GM21576 (cell line): ENCODE data around the gene CYP3A5.
"Not testable (repeated sequence)": the region's sequence is repeated elsewhere in the genome, so short reads cannot be mapped to it uniquely, and the experiment has no call there.

Source experiments
- ATAC-seq: cut with Tn5 transposase; IDR thresholded peaks from one replicate; pipeline ENCODE4 v1.9.1; 2021; ENCODE audit warnings: mild to moderate bottlenecking, moderate library complexity; ENCODE audit not compliant: unreplicated experiment

The CYP3A5 gene

DNA sequence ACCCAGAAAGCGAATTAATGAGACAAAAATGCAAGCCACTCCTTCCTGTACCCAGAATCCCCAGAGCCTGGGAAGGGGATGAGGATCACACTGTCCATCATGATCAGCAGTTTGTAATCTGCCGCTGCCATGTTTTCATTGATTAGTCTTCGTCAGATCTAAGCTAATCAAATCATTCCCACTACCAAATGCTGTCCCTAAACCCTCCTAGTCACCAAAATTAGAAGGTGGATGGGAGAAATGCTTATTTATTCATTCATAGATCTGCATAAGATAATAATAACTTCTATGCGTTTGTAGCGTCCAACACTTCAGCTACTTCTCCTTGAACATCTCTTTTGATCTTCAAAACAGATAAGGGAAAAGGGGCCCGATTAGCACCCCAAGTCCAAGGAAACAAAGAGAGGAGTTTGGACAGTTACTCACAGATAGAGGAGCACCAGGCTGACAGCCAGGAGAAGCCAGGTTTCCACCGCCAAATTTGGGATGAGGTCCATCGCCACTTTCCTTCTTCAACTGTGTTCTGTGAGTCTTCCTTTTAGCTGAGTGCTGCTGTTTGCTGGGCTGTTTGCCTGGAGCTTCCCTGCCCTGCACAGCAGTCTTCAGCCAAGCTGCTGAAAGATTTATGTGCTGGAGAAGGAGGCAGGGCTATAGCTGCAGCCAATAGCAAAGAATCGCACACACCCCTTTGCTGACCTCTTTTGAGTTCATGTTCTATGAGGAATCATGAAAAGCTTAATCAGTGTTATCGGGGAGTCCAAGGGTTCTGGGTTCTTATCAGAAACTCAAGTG lies at the start of gene CYP3A5:
TSS of gene CYP3A5 (minus strand) at position 597 of the 792 bp plus-strand sequence. CDS start at position 497, 100 bp downstream.
- no peak for ATAC-seq

DNA sequence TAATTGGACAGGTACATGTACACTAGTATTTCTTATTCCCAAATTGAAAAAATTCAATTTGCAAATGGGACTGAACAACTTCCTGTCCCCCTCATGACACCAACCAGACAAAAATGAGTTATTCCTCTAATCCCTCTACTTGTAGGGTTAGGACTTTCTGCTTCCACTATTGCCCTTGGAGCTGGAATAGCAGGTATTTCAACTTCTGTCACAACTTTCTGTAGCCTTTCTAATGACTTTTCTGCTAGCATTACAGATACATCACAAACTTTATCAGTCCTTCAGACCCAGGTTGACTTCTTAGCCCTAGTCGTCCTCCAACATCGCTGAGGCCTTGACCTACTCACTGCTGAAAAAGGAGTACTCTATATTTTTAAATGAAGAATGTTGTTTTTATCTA lies 48.8 kb upstream of the CYP3A5 start:
- no peak for ATAC-seq

DNA sequence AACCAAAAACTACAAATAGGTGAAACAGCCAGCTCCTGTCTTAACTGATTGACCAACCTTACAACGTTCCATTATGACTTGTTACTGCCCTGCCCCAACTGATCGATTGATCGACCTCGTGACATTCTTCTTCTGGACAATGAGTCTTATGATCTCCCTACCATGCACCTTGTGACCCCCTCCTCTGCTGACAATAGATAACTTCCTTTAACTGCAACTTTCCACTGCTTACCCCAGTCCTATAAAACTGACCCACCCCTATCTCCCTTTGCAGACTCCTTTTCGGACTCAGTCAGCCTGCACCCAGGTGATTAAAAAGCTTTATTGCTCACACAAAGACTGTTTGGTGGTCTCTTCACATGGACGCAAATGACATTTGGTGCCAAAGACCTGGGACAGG lies 43.4 kb upstream of the CYP3A5 start:
- not testable (repeated sequence) for ATAC-seq

DNA sequence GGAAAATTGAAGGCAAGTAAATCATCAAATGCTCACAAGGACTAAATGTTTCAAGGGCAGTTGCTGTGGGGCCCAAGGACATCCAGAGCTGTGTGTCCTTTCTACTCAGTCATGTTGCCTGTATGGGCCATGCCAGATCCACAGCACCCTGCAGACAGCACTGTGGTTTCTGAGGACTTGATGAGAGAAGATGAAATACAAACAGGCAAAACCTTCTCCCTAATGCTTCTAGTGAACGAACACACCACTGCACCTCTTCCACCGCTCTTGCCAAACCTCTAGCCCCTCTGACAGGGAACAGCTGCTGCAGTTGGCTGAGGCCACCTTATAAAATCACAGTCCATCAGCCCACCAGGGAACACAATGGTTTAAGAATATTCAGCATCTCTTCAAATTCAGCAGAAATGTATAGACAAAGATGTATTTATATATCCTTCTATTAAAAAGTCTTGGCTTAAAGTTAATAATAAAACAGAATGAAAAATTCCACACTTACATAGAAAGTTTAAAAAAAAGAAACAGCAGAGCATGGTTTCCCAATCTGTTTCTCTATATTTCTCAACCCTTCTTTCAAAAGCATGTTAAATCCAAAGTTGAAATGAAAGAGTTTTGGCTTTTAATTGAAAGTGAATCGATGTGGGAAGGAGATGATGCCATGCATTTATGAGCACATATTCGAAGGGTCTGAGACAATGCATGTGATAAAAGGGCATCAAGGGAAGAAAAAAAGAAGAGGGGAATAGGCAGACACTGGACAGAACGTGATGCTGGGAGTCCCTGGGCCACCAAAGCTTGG lies 41.2 kb upstream of the CYP3A5 start:
- no peak for ATAC-seq

DNA sequence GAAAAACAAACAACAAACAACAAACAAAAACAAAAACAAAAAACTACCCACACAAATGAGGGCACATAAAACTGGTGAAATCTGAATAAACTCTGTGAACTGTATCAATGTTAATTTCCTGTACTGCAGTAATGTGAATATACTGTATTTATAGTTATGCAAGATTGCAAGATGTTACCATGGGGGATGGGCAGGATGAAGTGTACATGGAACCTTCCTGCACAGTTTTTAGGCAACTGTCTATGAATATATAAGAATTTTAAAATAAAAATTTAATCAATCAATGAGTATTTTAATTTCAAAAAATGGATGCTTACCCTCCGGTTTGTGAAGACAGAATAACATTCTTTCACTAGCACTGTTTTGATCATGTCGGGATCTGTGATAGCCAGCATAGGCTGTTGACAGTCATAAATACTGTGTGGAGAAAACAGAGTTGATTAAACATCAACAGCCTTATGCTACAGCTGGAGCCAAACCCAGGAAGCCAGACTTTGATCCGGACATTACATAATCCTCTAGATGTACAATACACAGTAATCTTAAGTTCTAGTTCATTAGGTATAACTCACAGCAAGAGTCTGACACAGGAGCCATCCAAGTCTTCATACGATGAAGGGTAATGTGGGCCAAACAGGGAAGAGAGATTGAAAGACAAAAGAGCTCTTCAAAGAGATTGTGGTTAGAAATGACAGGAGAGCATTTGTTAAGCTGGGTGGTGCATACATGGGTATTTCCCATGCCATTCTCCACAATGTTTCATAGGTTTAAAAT lies 40.4 kb upstream of the CYP3A5 start:
- no peak for ATAC-seq

DNA sequence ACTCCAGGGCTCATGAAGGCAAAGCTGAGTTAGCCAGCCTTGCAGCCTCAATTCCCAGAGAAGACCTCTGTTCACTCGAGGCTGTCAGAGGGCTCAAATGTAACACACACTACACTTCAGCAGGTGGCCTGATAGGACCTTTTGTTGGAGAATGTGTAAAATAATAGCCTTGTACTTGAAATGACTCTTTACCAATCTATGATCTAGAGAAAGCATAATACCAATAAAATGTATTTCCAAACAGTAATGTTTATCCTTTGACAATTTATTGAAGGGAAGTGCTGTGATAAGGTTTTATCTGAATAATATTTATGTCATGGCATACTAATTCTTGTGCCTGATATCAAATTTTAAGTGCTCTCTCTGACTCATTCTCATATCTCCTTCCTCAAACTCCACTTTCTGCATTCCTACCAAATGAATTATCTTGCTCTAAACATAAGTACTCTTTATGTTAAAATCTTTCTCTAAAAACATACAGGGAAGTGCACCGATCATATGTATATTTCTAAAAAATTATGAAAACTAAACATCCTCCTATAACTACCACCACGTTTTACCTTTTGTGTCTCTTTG lies 34.3 kb upstream of the CYP3A5 start:
- ATAC-seq, result no peak

DNA sequence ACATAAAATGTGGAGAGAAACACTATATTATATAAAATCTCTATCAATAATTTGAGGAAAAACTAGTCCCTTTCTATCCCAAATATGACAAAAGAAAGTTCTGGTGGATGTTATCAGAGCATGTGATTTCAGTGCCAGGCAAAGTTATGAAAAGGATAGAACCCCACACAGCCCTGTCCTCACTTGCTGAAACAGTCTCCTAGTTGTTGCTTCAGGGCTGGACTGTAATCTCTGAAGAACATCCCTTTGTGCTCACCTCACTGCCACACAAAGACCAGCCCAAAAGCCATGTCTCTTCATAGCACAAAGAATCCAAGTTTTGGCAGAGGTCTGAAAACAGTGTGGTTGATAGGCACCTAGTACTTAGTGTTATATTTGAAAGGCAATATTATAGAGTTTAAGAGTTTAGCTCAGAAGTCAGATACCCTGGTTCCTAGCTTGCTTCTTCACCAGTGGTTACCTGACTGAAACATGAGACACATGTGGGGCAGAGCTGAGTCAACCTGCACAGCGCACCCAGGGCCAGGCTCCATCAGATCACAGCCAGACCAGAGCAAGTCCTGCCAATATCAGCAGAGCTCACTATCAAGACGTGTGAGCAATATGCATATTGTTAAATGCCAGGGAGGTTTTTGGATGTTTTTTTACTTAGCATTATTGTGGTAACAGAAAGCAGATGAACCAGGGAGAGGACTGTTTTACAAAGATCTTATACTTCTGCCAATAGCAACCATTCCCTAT lies 30.2 kb upstream of the CYP3A5 start:
- no peak for ATAC-seq

DNA sequence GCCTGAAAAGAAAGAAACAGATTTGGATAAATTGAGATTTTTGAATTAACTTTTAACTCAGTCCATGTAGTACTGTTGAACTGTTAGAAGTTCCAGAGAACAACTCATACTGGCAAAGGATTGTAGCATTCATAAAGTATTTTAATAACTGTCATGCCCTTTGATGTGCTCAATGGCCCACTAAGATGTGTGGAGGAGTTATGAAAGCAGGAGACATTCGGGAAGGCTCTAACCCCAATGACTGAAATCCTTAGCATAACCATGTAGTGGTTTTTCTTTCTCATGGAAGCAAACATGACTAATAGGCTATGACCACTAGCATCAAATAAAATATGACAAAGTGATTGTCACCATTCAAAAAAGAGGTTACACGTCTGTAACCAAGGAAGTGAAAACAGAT lies 29.5 kb upstream of the CYP3A5 start:
- ATAC-seq, result no peak

DNA sequence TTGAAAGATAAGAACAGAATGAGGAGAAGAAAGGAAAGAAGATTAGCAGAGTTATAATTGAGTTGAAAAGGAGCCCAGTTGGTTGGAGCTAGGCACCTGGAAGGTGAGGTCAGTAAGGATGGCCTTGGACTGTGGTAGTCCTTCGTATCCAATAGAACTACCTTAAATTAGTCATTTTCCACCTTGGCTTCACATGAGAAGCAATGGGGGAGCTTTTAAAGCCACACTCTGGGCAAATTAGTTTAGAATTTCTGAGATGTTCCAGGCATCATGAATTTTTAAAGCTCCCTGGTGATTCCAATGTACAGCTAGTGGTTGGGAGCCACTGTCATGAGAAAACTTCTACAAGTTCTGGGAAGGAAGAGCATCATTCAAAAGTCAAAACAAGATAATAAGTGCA lies 27.3 kb upstream of the CYP3A5 start:
- ATAC-seq, result no peak

DNA sequence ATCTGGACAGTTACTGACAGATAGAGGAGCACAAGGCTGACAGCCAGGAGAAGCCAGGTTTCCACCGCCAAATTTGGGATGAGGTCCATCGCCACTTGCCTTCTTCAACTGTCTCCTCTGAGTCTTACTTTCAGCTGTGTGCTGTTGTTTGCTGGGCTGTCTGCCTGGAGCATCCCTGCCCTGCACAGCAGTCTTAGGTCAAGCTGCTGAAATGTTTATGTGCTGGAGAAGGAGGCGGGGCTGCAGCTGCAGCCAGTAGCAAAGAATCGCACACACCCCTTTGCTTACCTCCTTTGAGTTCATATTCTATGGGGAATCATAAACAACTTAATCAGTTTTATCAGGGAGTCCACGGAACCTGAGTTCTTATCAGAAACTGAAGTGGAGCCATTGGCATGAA lies 20.1 kb upstream of the CYP3A5 start:
- ATAC-seq, result no peak

DNA sequence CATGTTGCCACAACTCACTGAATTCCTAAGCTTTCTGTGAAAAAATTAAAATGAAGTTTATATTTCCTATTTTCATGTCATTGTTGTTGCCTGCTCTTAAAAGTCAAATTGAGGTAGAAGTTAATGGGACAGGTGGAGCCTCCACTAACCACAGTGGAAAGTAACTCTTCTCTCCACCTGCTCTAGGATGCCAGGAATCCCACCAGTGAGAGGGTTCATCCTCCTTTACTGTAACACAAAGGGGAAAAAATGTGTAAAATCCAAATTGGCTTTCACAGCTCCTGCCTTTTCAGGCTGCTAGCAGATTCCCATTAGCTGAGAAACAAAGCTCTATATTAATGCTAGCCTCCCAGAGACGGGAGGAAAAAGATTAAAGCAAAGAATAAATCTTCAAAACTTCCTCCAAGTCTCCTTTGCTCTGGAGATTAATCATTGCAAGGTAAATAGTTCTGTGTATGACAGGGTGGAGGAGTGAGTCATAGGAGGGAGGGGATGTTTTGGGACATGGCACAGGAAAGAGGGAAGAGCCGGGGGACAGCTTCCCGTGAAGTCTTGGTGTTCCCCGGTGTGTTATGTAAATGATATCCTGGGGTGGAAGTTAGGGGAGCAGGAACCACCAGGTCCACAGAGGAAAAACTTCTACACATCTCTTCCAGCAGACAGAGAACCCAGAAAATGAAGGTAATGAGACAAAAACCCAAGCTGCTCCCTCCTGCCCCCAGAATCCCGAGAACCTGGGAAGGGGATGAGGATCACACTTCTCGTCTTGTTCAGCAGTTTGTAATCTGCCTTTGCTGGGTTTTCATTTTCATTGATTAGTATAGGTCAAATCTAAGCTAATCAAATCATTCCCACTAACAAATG lies 19.3 kb upstream of the CYP3A5 start:
- not testable (repeated sequence) for ATAC-seq

DNA sequence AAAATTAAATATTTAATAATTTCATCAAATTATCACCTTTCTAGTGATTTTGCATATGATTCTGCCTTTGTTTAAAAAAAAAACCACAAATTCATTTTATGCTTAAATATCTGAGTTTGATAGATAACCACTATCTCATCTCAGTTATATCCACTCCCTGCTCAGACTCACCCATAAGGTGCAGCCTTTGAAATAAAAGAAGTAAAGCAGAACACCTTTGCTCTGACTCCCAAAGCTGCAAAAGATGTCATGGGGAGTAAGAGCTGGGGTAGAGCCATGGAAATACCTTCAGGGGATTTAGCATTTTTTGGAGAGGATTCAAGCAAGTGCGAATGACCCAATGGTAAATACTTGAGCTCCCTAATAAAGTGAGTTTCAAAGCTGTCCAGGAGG lies 15.1 kb upstream of the CYP3A5 start:
- ATAC-seq, result no peak

DNA sequence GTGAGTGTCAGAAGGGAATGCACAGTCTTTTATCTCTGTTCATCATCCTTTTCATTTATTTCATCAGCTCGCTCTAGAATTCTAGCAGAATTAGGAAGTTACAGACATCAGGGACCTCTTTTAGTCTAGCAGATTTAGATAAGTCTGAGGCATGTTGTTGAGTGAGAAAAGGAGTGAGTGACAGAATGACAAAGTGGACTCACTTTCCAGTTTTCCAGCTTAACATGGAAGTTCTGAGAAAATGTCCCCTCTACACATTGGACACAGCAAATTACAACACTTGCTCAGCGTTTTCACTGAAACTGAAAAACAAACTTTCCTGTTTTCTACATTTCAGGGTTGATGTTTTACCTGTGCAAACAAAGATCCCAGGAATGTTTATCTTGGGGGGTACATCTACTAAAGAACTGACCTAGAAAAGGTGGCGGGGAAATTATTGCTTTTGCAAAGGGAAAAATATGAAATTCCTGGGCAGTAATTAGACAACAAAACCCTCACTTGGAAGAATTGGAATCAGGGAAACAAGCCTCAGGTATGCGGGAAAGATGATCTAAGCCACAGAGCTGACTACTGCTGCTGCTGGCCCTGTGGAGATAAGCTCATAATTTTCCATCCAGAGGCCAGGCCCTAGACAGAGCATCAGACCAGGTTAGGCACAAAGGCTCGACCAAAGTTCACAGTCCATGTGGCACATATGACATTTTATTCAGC lies 14.6 kb upstream of the CYP3A5 start:
- no peak for ATAC-seq

DNA sequence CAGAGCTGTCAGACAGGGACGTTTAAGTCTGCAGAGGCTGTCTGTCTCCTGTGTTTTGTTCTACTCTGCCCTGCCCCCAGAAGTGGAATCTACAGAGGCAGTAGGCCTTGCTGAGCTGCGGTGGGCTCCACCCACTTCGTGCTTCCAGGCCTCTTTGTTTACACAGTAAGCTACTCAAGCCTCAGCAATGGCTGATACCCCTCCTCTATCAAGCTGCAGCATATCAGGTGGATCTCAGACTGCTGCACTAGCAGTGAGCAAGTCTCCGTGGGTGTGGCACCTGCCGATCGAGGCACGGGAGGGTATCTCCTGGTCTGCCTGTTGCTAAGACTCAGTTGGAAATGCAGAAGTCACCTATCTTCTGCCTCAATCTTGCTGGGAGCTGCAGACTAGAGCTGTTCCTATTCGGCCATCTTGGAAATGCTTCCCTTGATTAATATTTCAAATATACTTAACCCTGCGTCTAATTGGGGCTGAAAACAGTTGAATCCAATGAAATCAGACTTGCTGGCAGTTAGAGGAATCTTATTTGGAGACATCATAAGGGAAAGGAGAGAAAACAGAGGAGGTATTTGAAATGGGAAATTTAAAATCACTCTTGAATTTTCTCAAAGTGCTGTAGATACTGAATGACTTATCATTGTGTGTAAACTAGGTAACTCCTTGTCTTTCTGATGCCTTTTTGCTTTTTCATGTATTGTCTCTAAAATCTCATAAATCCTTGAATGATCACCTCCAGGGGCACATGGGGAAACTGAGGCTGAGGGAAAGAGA lies 13.8 kb upstream of the CYP3A5 start:
- no peak for ATAC-seq

DNA sequence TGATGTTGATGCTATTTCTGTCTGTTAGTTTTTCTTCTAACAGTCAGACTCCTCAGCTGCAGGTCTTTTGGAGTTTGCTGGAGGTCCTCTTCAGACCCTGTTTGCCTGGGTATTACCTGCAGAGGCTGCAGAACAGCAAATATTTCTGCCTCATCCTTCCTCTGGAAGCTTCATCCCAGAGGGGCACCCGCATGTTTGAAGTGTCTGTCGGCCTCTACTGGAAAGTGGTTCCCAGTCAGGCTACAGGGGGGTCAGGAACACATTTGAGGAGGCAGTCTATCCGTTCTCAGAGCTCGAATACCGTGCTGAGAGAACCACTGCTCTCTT lies 13.3 kb upstream of the CYP3A5 start:
- ATAC-seq, result no peak

DNA sequence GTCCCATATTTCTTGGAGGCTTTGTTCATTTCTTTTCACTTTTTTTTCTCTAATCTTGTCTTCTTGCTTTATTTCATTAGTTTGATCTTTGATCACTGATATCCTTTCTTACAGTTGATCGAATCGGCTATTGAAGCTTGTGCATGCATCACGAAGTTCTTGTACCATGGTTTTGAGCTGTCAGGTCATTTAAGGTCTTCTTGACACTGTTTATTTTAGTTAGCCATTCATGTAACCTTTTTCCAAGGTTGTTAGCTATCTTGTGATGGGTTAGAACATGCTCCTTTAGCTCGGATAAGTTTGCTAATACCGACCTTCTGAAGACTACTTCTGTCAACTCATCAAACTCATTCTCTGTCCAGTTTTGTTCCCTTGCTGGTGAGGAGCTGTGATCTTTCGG lies 12.8 kb upstream of the CYP3A5 start:
- not testable (repeated sequence) for ATAC-seq

DNA sequence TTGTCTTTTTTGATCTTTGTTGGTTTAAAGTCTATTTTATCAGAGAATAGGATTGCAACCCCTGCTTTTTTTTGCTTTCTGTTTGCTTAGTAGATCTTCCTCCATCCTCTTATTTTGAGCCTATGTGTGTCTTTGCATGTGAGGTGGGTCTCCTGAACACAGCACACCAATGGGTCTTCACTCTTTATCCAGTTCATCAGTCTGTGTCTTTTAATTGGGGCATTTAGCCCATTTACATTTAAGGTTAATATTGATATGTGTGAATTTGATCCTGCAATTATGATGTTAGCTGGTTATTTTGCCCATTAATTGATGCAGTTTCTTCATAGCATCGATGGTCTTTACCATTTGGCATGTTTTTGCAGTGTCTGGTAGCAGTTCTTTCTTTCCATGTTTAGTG lies 11.9 kb upstream of the CYP3A5 start:
- ATAC-seq, result not testable (repeated sequence)

DNA sequence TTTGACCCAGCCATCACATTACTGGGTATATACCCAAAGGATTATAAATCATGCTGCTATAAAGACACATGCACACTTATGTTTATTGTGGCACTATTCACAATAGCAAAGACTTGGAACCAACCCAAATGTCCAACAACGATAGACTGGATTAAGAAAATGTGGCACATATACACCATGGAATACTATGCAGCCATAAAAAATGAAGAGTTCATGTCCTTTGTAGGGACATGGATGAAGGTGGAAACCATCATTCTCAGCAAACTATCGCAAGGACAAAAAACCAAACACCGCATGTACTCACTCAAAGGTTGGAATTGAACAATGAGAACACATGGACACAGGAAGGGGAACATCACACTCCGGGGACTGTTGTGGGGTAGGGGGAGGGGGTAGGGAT lies 11.1 kb upstream of the CYP3A5 start:
- ATAC-seq, result not testable (repeated sequence)
